Mononuclear cell (primary cell): Measurements from ENCODE around the gene NFATC2. TPM values are rescaled to one million over a fixed set of nuclear protein-coding genes. Genes with fewer than 3 reads are reported as not detected.

Experiments used
- H3K27me3 ChIP-seq: 2 replicates; pipeline ENCODE4 v1.6.0; 2011; ENCODE audit warnings: low read length, control low read depth; ENCODE audit not compliant: insufficient read depth
- H3K4me1 ChIP-seq: 2 replicates; pipeline ENCODE4 v1.5.1; 2011; ENCODE audit warnings: mild to moderate bottlenecking, low read length, control low read depth; ENCODE audit not compliant: insufficient read depth
- H3K4me3 ChIP-seq: 2 replicates; pipeline ENCODE4 v1.5.1; 2011; ENCODE audit warnings: mild to moderate bottlenecking, low read length, moderate library complexity
- H3K9me3 ChIP-seq: 2 replicates; pipeline ENCODE4 v1.5.1; 2011; ENCODE audit warnings: low read depth, mild to moderate bottlenecking, control low read depth, low read length
- total RNA-seq: library from RNA; depleted of rRNA; stranded (reverse); fragments of >200 nt; gene quantifications from one replicate; pipeline ENCODE4 v1.2.3, GENCODE V29; 2012

Gene NFATC2
- total RNA-seq, 1 donor, result 12.2 TPM

GRCh38 chr20:51400051-51400926 lies 142.2 kb downstream of the NFATC2 start:
- Histone ChIP-seq H3K4me1 (peaks cover 64% of the 10 kb centered on the region), H3K4me3 (no peak overlapping the region), H3K27me3 (no peaks in the 10 kb centered on the region), H3K9me3 (no peaks in the 10 kb centered on the region)

- Histone ChIP-seq H3K4me3 (no peak overlapping the region), H3K4me1 (peaks cover 55% of the 10 kb centered on the region), H3K9me3 (no peaks in the 10 kb centered on the region), H3K27me3 (no peaks in the 10 kb centered on the region)
Observed at GRCh38 chr20:51399006-51399890, 143.3 kb downstream of the NFATC2 start.

- Histone ChIP-seq H3K27me3 (no peaks in the 10 kb centered on the region), H3K9me3 (no peaks in the 10 kb centered on the region), H3K4me1 (peaks cover 48% of the 10 kb centered on the region), H3K4me3 (no peak overlapping the region)
Observed at GRCh38 chr20:51398552-51398951, 144.0 kb downstream of the NFATC2 start.

- Histone ChIP-seq H3K9me3 (no peaks in the 10 kb centered on the region), H3K27me3 (no peaks in the 10 kb centered on the region), H3K4me3 (no peak overlapping the region), H3K4me1 (peaks cover 43% of the 10 kb centered on the region)
Observed at GRCh38 chr20:51398083-51398482, 144.4 kb downstream of the NFATC2 start.

GRCh38 chr20:51397137-51397536 lies 145.4 kb downstream of the NFATC2 start:
- Histone ChIP-seq H3K4me1 (peaks cover 34% of the 10 kb centered on the region), H3K9me3 (no peaks in the 10 kb centered on the region), H3K27me3 (no peaks in the 10 kb centered on the region), H3K4me3 (no peak overlapping the region)

- Histone ChIP-seq H3K9me3 (no peaks in the 10 kb centered on the region), H3K4me1 (peaks cover 27% of the 10 kb centered on the region), H3K27me3 (no peaks in the 10 kb centered on the region), H3K4me3 (no peak overlapping the region)
Observed at GRCh38 chr20:51396365-51396909, 146.1 kb downstream of the NFATC2 start.

- H3K27me3 ChIP-seq, result no peaks in the 10 kb centered on the region
- H3K4me3 ChIP-seq, result no peak overlapping the region
- peaks cover 18% of the 10 kb centered on the region for H3K4me1 ChIP-seq
- no peaks in the 10 kb centered on the region for H3K9me3 ChIP-seq
Observed at GRCh38 chr20:51394706-51395105, 147.8 kb downstream of the NFATC2 start.

GRCh38 chr20:51393571-51393970 lies 148.9 kb downstream of the NFATC2 start:
- H3K4me3 ChIP-seq, result no peak overlapping the region
- H3K4me1 ChIP-seq, result peaks cover 7% of the 10 kb centered on the region
- no peaks in the 10 kb centered on the region for H3K27me3 ChIP-seq
- H3K9me3 ChIP-seq, result no peaks in the 10 kb centered on the region

GRCh38 chr20:51392614-51393186 lies 149.8 kb downstream of the NFATC2 start:
- Histone ChIP-seq H3K4me3 (no peak overlapping the region), H3K4me1 (peaks cover 7% of the 10 kb centered on the region), H3K9me3 (no peaks in the 10 kb centered on the region), H3K27me3 (no peaks in the 10 kb centered on the region)

GRCh38 chr20:51391926-51392325 lies 150.6 kb downstream of the NFATC2 start:
- no peaks in the 10 kb centered on the region for H3K9me3 ChIP-seq
- no peak overlapping the region for H3K4me3 ChIP-seq
- no peaks in the 10 kb centered on the region for H3K27me3 ChIP-seq
- peaks cover 7% of the 10 kb centered on the region for H3K4me1 ChIP-seq

- Histone ChIP-seq H3K4me1 (peaks cover 7% of the 10 kb centered on the region), H3K27me3 (no peaks in the 10 kb centered on the region), H3K4me3 (no peak overlapping the region), H3K9me3 (no peaks in the 10 kb centered on the region)
Observed at GRCh38 chr20:51389543-51390264, 152.8 kb downstream of the NFATC2 start.

- Histone ChIP-seq H3K9me3 (no peaks in the 10 kb centered on the region), H3K27me3 (no peaks in the 10 kb centered on the region), H3K4me1 (peaks cover 7% of the 10 kb centered on the region), H3K4me3 (no peak overlapping the region)
Observed at GRCh38 chr20:51388756-51389542, 153.6 kb downstream of the NFATC2 start.

- Histone ChIP-seq H3K4me1 (peaks cover 7% of the 10 kb centered on the region), H3K4me3 (no peak overlapping the region), H3K9me3 (no peaks in the 10 kb centered on the region), H3K27me3 (no peaks in the 10 kb centered on the region)
Observed at GRCh38 chr20:51388227-51388626, 154.3 kb downstream of the NFATC2 start.
